Liver (tissue), 9 donors: ENCODE results near the gene SEMA6B. TPM values are rescaled to one million over a fixed set of nuclear protein-coding genes. Genes with fewer than 3 reads are reported as not detected.

Source experiments
- DNase-seq: peaks from one replicate; pipeline ENCODE4 v3.0.0-alpha.2; 2017; ENCODE audit warnings: low spot score
- H3K27ac ChIP-seq, 2 donors: one replicate each; pipeline ENCODE4 v1.7.0; 2013; ENCODE audit warnings: inconsistent platforms in 2 of 2, low read length in 2 of 2, control low read depth in 1 of 2, low read depth in 1 of 2, mild to moderate bottlenecking in 1 of 2
- H3K27me3 ChIP-seq, 4 donors: one replicate each; pipeline versions ENCODE4 v1.6.1 to v1.7.0; 2013; ENCODE audit warnings: low read length in 3 of 4, inconsistent platforms in 1 of 4, mild to moderate bottlenecking in 1 of 4, moderate library complexity in 1 of 4; ENCODE audit not compliant: control insufficient read depth in 4 of 4, insufficient read depth in 4 of 4
- H3K36me3 ChIP-seq, 4 donors: one replicate each; pipeline versions ENCODE4 v1.6.1 to v1.7.0; 2013; ENCODE audit warnings: low read length in 3 of 4, mild to moderate bottlenecking in 3 of 4, low read depth in 1 of 4, moderate library complexity in 1 of 4; ENCODE audit not compliant: control insufficient read depth in 4 of 4, insufficient read depth in 3 of 4
- H3K4me1 ChIP-seq, 4 donors: one replicate each; pipeline versions ENCODE4 v1.6.1 to v1.7.0; 2013; ENCODE audit warnings: low read length in 3 of 4, mild to moderate bottlenecking in 3 of 4, moderate library complexity in 1 of 4; ENCODE audit not compliant: control insufficient read depth in 4 of 4, insufficient read depth in 4 of 4
- H3K4me3 ChIP-seq, 3 donors: one replicate each; pipeline versions ENCODE4 v1.6.1 to v1.7.0; 2013; ENCODE audit warnings: low read length in 3 of 3, control low read depth in 1 of 3, low read depth in 1 of 3, mild to moderate bottlenecking in 1 of 3
- H3K9ac ChIP-seq, 2 donors: one replicate each; pipeline ENCODE4 v1.7.0; 2013; ENCODE audit warnings: low read length in 2 of 2, mild to moderate bottlenecking in 2 of 2, moderate library complexity in 2 of 2, control low read depth in 1 of 2, low read depth in 1 of 2
- H3K9me3 ChIP-seq, 4 donors: one replicate each; pipeline versions ENCODE4 v1.6.1 to v1.7.0; 2013; ENCODE audit warnings: low read length in 3 of 4; ENCODE audit not compliant: control insufficient read depth in 4 of 4
- CTCF ChIP-seq: fragments of 150-350 bp; IDR thresholded peaks from 2 replicates; pipeline ENCODE4 v1.5.1; 2017; ENCODE audit warnings: improper control_type of control experiment, low read depth, low read length; ENCODE audit not compliant: missing input control
- EGR1 ChIP-seq, 2 donors: IDR thresholded peaks; 2 replicates each; pipeline ENCODE4 v1.6.1; 2016 to 2018; ENCODE audit warnings: antibody characterized with exemption in 2 of 2, low read depth in 2 of 2
- FOXA1 ChIP-seq: IDR thresholded peaks from 2 replicates; pipeline ENCODE4 v1.6.1; 2016; ENCODE audit warnings: antibody characterized with exemption
- FOXA2 ChIP-seq: IDR thresholded peaks from 2 replicates; pipeline ENCODE4 v1.6.1; 2016; ENCODE audit warnings: antibody characterized with exemption
- GABPA ChIP-seq, 2 donors: IDR thresholded peaks in 1 of 2; conservative IDR thresholded peaks in 1 of 2; 2 replicates each; pipeline ENCODE4 v1.6.1; 2016; ENCODE audit warnings: antibody characterized with exemption in 2 of 2, mild to moderate bottlenecking in 1 of 2, moderate library complexity in 1 of 2
- HNF4A ChIP-seq, 2 donors: conservative IDR thresholded peaks; 2 replicates each; pipeline ENCODE4 v1.6.1; 2016; ENCODE audit warnings: antibody characterized with exemption in 2 of 2, mild to moderate bottlenecking in 2 of 2
- HNF4G ChIP-seq: IDR thresholded peaks from 2 replicates; pipeline ENCODE4 v1.6.1; 2016; ENCODE audit warnings: antibody characterized with exemption
- JUND ChIP-seq, 2 donors: IDR thresholded peaks; 2 replicates each; pipeline ENCODE4 v1.6.1; 2016; ENCODE audit warnings: antibody characterized with exemption in 2 of 2
- NR2F2 ChIP-seq: IDR thresholded peaks from 2 replicates; pipeline ENCODE4 v1.6.1; 2016; ENCODE audit warnings: antibody characterized with exemption
- REST ChIP-seq: IDR thresholded peaks from 2 replicates; pipeline ENCODE4 v1.6.1; 2016; ENCODE audit warnings: antibody characterized with exemption, mild to moderate bottlenecking
- RXRA ChIP-seq, 2 donors: IDR thresholded peaks; 2 replicates each; pipeline ENCODE4 v1.6.1; 2017 to 2018; ENCODE audit warnings: antibody characterized with exemption in 2 of 2, mild to moderate bottlenecking in 1 of 2
- SP1 ChIP-seq: IDR thresholded peaks from 2 replicates; pipeline ENCODE4 v1.6.1; 2018; ENCODE audit warnings: antibody characterized with exemption, mild to moderate bottlenecking
- TAF1 ChIP-seq: conservative IDR thresholded peaks from 2 replicates; pipeline ENCODE4 v1.6.1; 2016; ENCODE audit warnings: antibody characterized with exemption, mild to moderate bottlenecking
- YY1 ChIP-seq: IDR thresholded peaks from 2 replicates; pipeline ENCODE4 v1.6.1; 2016; ENCODE audit warnings: antibody characterized with exemption, mild to moderate bottlenecking
- WGBS: extraction: QIAGEN DNeasy Blood & Tissue Kit; methylation state at CpG from one replicate; pipeline ENCODE4 v1.1.7; 2013; 5-methylcytosine and 5-hydroxymethylcytosine counted together
- polyA plus RNA-seq, 2 donors: library from polyadenylated mRNA; stranded (reverse) in 1 of 2; unstranded in 1 of 2; fragments of 200-250 nt in 1 of 2; fragments of >200 nt in 1 of 2; fragmentation: Nextera tagmentation in 1 of 2; extraction: Ambion mirVana in 1 of 2; gene quantifications; one replicate each; pipeline versions ENCODE4 v1.2.1 to v1.2.3, GENCODE V29; 2013 to 2015
- total RNA-seq, 2 donors: library from RNA; depleted of rRNA; stranded (reverse); fragments of >200 nt; gene quantifications; one replicate each; pipeline ENCODE4 v1.2.3, GENCODE V29; 2014
- TF ChIP-seq, protein P1 (sequence below): IDR thresholded peaks from 2 replicates; pipeline ENCODE4 v1.6.1; 2016; ENCODE audit warnings: antibody characterized with exemption
- TF ChIP-seq, protein P2 (sequence below): IDR thresholded peaks from 2 replicates; pipeline ENCODE4 v1.6.1; 2016; ENCODE audit warnings: antibody characterized with exemption
- TF ChIP-seq, protein P3 (sequence below): IDR thresholded peaks from 2 replicates; pipeline ENCODE4 v1.6.1; 2016; ENCODE audit warnings: antibody characterized with exemption
- donor health status: healthy.
- donor health status: healthy.
- donor health status: healthy.
- donor health status: healthy.
- donor health status: healthy.

The SEMA6B gene
- total and polyA plus RNA-seq, 4 donors, result 0.58 to 3.2 (median 2.9) TPM

DNA sequence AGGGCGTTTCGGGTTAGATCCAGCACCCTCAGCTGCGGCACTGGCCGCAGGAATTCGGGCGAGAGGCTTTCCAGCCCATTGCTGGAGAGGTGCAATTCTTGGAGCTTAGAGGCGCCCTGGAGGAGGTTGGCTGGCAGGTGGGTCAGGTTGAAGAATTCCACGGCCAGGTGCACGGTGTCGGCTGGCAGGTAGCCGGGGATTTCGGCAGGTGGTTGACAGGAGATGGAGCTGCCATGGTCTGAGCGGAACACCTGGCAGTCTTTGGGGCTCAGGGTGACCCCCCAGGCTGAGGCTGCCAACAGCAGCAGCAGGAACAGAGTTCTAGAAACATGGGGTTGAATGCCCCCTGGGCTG lies 20.9 kb downstream of the SEMA6B start (continued):
- TF ChIP-seq CTCF, result no peak
- TF ChIP-seq, protein P1, sequence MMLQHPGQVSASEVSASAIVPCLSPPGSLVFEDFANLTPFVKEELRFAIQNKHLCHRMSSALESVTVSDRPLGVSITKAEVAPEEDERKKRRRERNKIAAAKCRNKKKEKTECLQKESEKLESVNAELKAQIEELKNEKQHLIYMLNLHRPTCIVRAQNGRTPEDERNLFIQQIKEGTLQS, result no peak
- no peak for TF ChIP-seq YY1
- TF ChIP-seq RXRA (IDR thresholded peaks at IDR 0.05), result no peak
- TF ChIP-seq, protein P2, sequence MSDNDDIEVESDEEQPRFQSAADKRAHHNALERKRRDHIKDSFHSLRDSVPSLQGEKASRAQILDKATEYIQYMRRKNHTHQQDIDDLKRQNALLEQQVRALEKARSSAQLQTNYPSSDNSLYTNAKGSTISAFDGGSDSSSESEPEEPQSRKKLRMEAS, result no peak
- TF ChIP-seq TAF1, result no peak
- TF ChIP-seq FOXA2, result no peak
- TF ChIP-seq JUND (IDR thresholded peaks at IDR 0.05), result no peak

- TF ChIP-seq HNF4A (conservative IDR thresholded peaks at IDR 0.05) (peak; percentile 7 to 14), EGR1 (IDR thresholded peaks at IDR 0.05; ENCODE audit: low read depth in 2 of 2) (peak in 1 of 2 donors; percentile 30), REST (no peak), YY1 (no peak), RXRA (IDR thresholded peaks at IDR 0.05) (peak in 1 of 2 donors; percentile 32), SP1 (peak; percentile 9), FOXA2 (no peak)
- TF ChIP-seq, protein P2, result peak; percentile 16
- peak; percentile 32 for DNase-seq
- Histone ChIP-seq H3K4me1 (peaks cover 9 to 37% (median 24%) of the 10 kb centered on the region in 4 donors), H3K4me3 (peak overlapping the region; percentile 77 to 93 (median 85)), H3K27ac (peak overlapping the region; percentile 75 to 85), H3K9me3 (no peaks in the 10 kb centered on the region), H3K27me3 (no peaks in the 10 kb centered on the region), H3K36me3 (peaks cover 0 to 2% (median 0%) of the 10 kb centered on the region in 4 donors), H3K9ac (peak overlapping the region in 1 of 2 donors; percentile 87)
- 29% methylated on average over 27 of the region's 27 CpGs for WGBS
These were observed 21.4 kb downstream of the SEMA6B start for GRCh38 chr19:4537953-4538600.

DNA sequence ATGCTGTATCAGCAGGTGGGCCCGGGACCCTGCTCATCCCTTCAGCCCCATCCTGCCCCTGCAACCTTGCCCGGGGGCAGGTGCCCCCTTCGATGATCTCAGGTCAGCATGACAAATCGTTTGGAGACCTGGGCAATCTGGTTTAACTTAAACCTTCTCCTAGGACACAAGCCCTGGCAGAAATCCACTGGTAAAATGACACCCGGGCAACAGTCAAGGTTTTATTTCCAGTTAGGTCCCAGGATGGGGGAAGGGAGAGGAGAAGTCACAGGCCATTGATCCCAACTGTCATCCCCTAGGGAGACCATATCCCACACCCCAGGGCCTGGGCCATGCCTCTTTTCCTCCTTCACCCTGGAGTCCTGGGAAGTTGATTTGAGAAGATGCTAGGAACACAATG lies 22.7 kb downstream of the SEMA6B start:
- Histone ChIP-seq H3K4me1 (peaks cover 7 to 36% (median 21%) of the 10 kb centered on the region in 4 donors), H3K36me3 (peaks cover 0 to 2% (median 0%) of the 10 kb centered on the region in 4 donors), H3K9ac (peak overlapping the region; percentile 43 to 72), H3K27me3 (no peaks in the 10 kb centered on the region), H3K9me3 (no peaks in the 10 kb centered on the region), H3K27ac (peak overlapping the region; percentile 73 to 81), H3K4me3 (peak overlapping the region; percentile 85 to 94 (median 94))
- DNase-seq, result peak; percentile 32
- TF ChIP-seq RXRA (IDR thresholded peaks at IDR 0.05) (peak; percentile 83 to 88), FOXA1 (no peak), SP1 (peak; percentile 48), FOXA2 (no peak), TAF1 (no peak), HNF4G (peak; percentile 9), GABPA (IDR thresholded peaks at IDR 0.05 in 1 of 2, conservative IDR thresholded peaks at IDR 0.05 in 1 of 2) (no peak), YY1 (peak; percentile 57), NR2F2 (no peak), HNF4A (conservative IDR thresholded peaks at IDR 0.05) (peak; percentile 58 to 67)
- TF ChIP-seq, protein P2, result peak; percentile 85
- TF ChIP-seq, protein P3, sequence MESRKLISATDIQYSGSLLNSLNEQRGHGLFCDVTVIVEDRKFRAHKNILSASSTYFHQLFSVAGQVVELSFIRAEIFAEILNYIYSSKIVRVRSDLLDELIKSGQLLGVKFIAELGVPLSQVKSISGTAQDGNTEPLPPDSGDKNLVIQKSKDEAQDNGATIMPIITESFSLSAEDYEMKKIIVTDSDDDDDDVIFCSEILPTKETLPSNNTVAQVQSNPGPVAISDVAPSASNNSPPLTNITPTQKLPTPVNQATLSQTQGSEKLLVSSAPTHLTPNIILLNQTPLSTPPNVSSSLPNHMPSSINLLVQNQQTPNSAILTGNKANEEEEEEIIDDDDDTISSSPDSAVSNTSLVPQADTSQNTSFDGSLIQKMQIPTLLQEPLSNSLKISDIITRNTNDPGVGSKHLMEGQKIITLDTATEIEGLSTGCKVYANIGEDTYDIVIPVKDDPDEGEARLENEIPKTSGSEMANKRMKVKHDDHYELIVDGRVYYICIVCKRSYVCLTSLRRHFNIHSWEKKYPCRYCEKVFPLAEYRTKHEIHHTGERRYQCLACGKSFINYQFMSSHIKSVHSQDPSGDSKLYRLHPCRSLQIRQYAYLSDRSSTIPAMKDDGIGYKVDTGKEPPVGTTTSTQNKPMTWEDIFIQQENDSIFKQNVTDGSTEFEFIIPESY, result no peak
- WGBS, result 25% methylated on average over 5 of the region's 5 CpGs
